ENCODE measurements around the gene EBNA1BP2. TPM values are rescaled to one million over a fixed set of nuclear protein-coding genes. Genes with fewer than 3 reads are reported as not detected.

The EBNA1BP2 gene
- total RNA-seq, 1 experiment from 2014 or later: 109 TPM

Small RNAs within 50 kb of the gene (microRNA-seq; reads per million reads assigned to microRNA genes)
- gene MIR6733 (ENCODE audit: borderline number of aligned reads): not detected

Other genes starting within 250 kb of the EBNA1BP2 start
- 248 TPM for gene SLC2A1, start 213.4 kb downstream of the EBNA1BP2 start, total RNA-seq (2021; ENCODE audit: unreplicated experiment)
- 0.49 TPM for gene CFAP57, start within 50 bp of the EBNA1BP2 start, total RNA-seq (2021; ENCODE audit: unreplicated experiment)
- 13.9 TPM for gene TMEM125, start 97.7 kb upstream of the EBNA1BP2 start, total RNA-seq (2021; ENCODE audit: unreplicated experiment)
- 7.6 TPM for gene C1orf210, start 113.3 kb upstream of the EBNA1BP2 start, total RNA-seq (2021; ENCODE audit: unreplicated experiment)
- not detected for gene TIE1, start 128.7 kb upstream of the EBNA1BP2 start, total RNA-seq (2021; ENCODE audit: unreplicated experiment)
- not detected for gene MPL, start 165.5 kb upstream of the EBNA1BP2 start, total RNA-seq (2021; ENCODE audit: unreplicated experiment)
- 355 TPM for gene CDC20, start 186.7 kb upstream of the EBNA1BP2 start, total RNA-seq (2021; ENCODE audit: unreplicated experiment)
- 91.3 TPM for gene ELOVL1, start 195.7 kb upstream of the EBNA1BP2 start, total RNA-seq (2021; ENCODE audit: unreplicated experiment)
- 36.0 TPM for gene MED8, start 217.5 kb upstream of the EBNA1BP2 start, total RNA-seq (2021; ENCODE audit: unreplicated experiment)
- 43.0 TPM for gene SZT2, start 217.6 kb upstream of the EBNA1BP2 start, total RNA-seq (2021; ENCODE audit: unreplicated experiment)